Measurements from ENCODE around the gene ARVCF.

ARVCF gene

GRCh38 chr22:20052309-20053259 is 36.0 kb upstream of the ARVCF start:
- DNase-seq: no peak

- DNase-seq: no peak
These were observed 35.3 kb upstream of the ARVCF start for GRCh38 chr22:20051927-20052308.

- DNase-seq: no peak
These were observed 30.1 kb upstream of the ARVCF start for GRCh38 chr22:20046730-20047129.

- DNase-seq: no peak
These were observed 28.0 kb upstream of the ARVCF start for GRCh38 chr22:20044495-20045151.

GRCh38 chr22:20043997-20044342 is 27.3 kb upstream of the ARVCF start:
- DNase-seq: no peak

- DNase-seq: no peak
These were observed 26.7 kb upstream of the ARVCF start for GRCh38 chr22:20043057-20043996.

- no peak for DNase-seq
These were observed 23.9 kb upstream of the ARVCF start for GRCh38 chr22:20040327-20041200.

- no peak for DNase-seq
These were observed 23.2 kb upstream of the ARVCF start for GRCh38 chr22:20039683-20040325.

- no peak for DNase-seq
These were observed 22.0 kb upstream of the ARVCF start for GRCh38 chr22:20038574-20038973.

- DNase-seq: no peak
These were observed 20.8 kb upstream of the ARVCF start for GRCh38 chr22:20037419-20037818.

- no peak for DNase-seq
These were observed 20.1 kb upstream of the ARVCF start for GRCh38 chr22:20036535-20037392.

GRCh38 chr22:20036084-20036482 is 19.5 kb upstream of the ARVCF start:
- DNase-seq: no peak

GRCh38 chr22:20035375-20036083 is 18.9 kb upstream of the ARVCF start:
- DNase-seq: no peak

- DNase-seq: no peak
These were observed 17.5 kb upstream of the ARVCF start for GRCh38 chr22:20034143-20034542.

GRCh38 chr22:20033045-20033706 is 16.6 kb upstream of the ARVCF start:
- peak; percentile 39 for DNase-seq

GRCh38 chr22:20032407-20032991 is 15.9 kb upstream of the ARVCF start:
- DNase-seq: no peak

- no peak for DNase-seq
These were observed 15.2 kb upstream of the ARVCF start for GRCh38 chr22:20031732-20032406.

- DNase-seq: no peak
These were observed 13.1 kb upstream of the ARVCF start for GRCh38 chr22:20029550-20030225.
